Pancreas (tissue), 10 donors: ENCODE data around the gene LHPP. TPM values are rescaled to one million over a fixed set of nuclear protein-coding genes. Genes with fewer than 3 reads are reported as not detected.

Experiments
- ATAC-seq, 4 donors: fragments of 200-7000 bp; cut with Tn5 transposase; one replicate each; pipeline versions ENCODE4 v1.8.0 to v1.9.1; 2020; ENCODE audit warnings: mild to moderate bottlenecking in 4 of 4, moderate library complexity in 4 of 4
- DNase-seq, 6 donors: peaks; one replicate each; pipeline ENCODE4 v3.0.0-alpha.2; 2020
- FAIRE-seq: peaks from 2 replicates; lab custom pipeline; 2012; peaks lifted over from hg19 to GRCh38; lab: Jason Lieb, UNC
- H3K27ac ChIP-seq, 4 donors: fragments of 200-600 bp; sonication (generic); 1 replicate in 3 of 4; 2 replicates in 1 of 4; pipeline versions ENCODE4 v1.5.0 to v1.8.0; 2020
- H3K27me3 ChIP-seq, 4 donors: fragments of 200-600 bp; one replicate each; pipeline ENCODE4 v1.8.0; 2021
- H3K36me3 ChIP-seq, 3 donors: fragments of 200-600 bp; sonication (generic) in 1 of 3; one replicate each; pipeline versions ENCODE4 v1.5.0 to v1.8.0; 2020 to 2021
- H3K4me1 ChIP-seq, 3 donors: fragments of 200-600 bp; one replicate each; pipeline ENCODE4 v1.8.0; 2021
- H3K4me3 ChIP-seq, 4 donors: fragments of 200-600 bp; sonication (generic) in 2 of 4; one replicate each; pipeline versions ENCODE4 v1.5.0 to v1.8.0; 2020 to 2021
- H3K9me3 ChIP-seq, 4 donors: fragments of 200-600 bp; one replicate each; pipeline ENCODE4 v1.8.0; 2021
- WGBS, 2 donors: extraction: QIAGEN DNeasy Blood & Tissue Kit; methylation state at CpG; one replicate each; pipeline ENCODE4 v1.1.7; 2013; 5-methylcytosine and 5-hydroxymethylcytosine counted together
- intact Hi-C, 3 donors: fragments of 100-400 bp; cut with DNase I; formaldehyde crosslinking; loops; one replicate each; pipeline versions ENCODE4 v1.11.1 to v1.14.2; 2022
- polyA plus RNA-seq, 2 donors: library from polyadenylated mRNA; stranded (reverse); fragments of 200-250 nt; gene quantifications; one replicate each; pipeline ENCODE4 v1.2.3, GENCODE V29; 2013
- total RNA-seq, 6 donors: library from RNA; stranded (reverse); fragmentation: NEBNext Ultra II Directional in 4 of 6; extraction: Animal tissue kit (Norgen Biotek cat#: 25700) in 4 of 6; gene quantifications; one replicate each; pipeline versions ENCODE4 v1.2.1 to v1.2.4, GENCODE V29; 2021 to 2023
- TF ChIP-seq, protein P1 (sequence below), 4 donors: fragments of 200-600 bp; sonication (generic) in 3 of 4; IDR thresholded peaks; one replicate each; pipeline versions ENCODE4 v1.5.0 to v1.8.0; 2021; ENCODE audit warnings: antibody characterized with exemption in 4 of 4
- donor health status: healthy with polysubstance abuse.
- donor health status: DM: no; HTN: no; CAD: no; lungs with moderate emphysema.
- donor health status: DM: no; HTN: no; CAD: no.
- donor health status: control.
- donor health status: control.
- donor health status: Bipolar disorder and iron deficiency.
- donor health status: DM: yes; HTN: yes; CAD: no.
- donor health status: DM: no; HTN: no; CAD: no.
- donor health status: DM: no; HTN: no; CAD: no.
- donor health status: DM: yes; HTN: yes; CAD: no.

Gene LHPP
- total and polyA plus RNA-seq, 8 donors, result 5.3 to 10.8 (median 7.8) TPM

GRCh38 chr10:124458889-124459288 is 2.7 kb upstream of the LHPP start:
- FAIRE-seq (no peak), DNase-seq (no peak), ATAC-seq (no peak)
- Histone ChIP-seq H3K27ac (no peak overlapping the region), H3K9me3 (no peaks in the 10 kb centered on the region), H3K4me1 (peaks cover 0 to 3% (median 0%) of the 10 kb centered on the region in 3 donors), H3K36me3 (no peaks in the 10 kb centered on the region), H3K4me3 (no peak overlapping the region), H3K27me3 (no peaks in the 10 kb centered on the region)
- intact Hi-C loops, result no loop called here
- 62 to 73% methylated on average over 2 of the region's 2 CpGs for WGBS, 2 donors
- TF ChIP-seq, protein P1, sequence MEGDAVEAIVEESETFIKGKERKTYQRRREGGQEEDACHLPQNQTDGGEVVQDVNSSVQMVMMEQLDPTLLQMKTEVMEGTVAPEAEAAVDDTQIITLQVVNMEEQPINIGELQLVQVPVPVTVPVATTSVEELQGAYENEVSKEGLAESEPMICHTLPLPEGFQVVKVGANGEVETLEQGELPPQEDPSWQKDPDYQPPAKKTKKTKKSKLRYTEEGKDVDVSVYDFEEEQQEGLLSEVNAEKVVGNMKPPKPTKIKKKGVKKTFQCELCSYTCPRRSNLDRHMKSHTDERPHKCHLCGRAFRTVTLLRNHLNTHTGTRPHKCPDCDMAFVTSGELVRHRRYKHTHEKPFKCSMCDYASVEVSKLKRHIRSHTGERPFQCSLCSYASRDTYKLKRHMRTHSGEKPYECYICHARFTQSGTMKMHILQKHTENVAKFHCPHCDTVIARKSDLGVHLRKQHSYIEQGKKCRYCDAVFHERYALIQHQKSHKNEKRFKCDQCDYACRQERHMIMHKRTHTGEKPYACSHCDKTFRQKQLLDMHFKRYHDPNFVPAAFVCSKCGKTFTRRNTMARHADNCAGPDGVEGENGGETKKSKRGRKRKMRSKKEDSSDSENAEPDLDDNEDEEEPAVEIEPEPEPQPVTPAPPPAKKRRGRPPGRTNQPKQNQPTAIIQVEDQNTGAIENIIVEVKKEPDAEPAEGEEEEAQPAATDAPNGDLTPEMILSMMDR (IDR thresholded peaks at IDR 0.05), result no peak

DNA sequence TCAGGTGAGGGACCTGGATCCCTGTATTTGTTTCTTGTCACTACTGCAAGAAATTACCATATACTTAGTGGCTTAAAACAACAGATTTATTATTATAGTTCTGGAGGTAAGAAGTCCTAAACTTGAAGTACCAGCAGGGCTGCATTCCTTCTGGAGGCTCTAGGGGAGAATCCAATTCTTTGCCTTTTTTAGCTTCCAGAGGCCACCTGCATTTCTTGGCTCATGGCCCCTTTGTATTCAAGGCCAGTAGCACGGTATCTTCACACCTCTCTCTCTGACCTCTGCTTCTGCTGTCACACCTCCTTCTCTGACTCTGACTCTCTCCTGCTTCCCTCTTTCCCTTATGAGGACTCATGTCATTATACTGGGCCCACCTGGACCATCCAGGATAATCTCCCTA is 2.2 kb upstream of the LHPP start:
- Histone ChIP-seq H3K4me1 (peaks cover 0 to 3% (median 0%) of the 10 kb centered on the region in 3 donors), H3K27ac (no peak overlapping the region), H3K27me3 (no peaks in the 10 kb centered on the region), H3K36me3 (no peaks in the 10 kb centered on the region), H3K4me3 (no peak overlapping the region), H3K9me3 (no peaks in the 10 kb centered on the region)
- no peak for DNase-seq
- TF ChIP-seq, protein P1 (IDR thresholded peaks at IDR 0.05), result no peak
- intact Hi-C loops, result no loop called here
- 6 to 11% methylated on average over 1 of the region's 1 CpG for WGBS, 2 donors
- ATAC-seq, result no peak
- no peak for FAIRE-seq

DNA sequence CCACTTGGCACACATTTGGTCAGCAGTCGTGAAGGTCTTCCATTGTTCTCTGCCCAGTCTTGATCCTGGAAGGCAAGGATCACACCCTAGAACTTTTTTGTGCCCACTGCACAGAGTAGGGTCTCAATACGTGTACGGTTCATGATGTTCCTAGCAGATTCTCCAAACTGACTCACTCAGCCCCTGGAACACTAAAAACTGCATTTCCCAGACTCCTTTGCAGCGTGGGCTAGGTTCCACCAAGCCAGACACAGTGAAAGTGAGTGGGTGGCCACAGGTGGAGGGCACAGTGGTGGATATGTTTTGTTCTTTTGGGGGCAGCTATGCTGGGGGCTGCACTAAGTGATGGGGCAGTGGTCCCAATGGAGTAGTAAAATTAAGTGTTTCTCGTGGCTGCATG is 1.5 kb upstream of the LHPP start:
- DNase-seq (no peak), ATAC-seq (no peak), FAIRE-seq (no peak)
- intact Hi-C loops, result no loop called here
- TF ChIP-seq, protein P1 (IDR thresholded peaks at IDR 0.05), result no peak
- no peaks in the 10 kb centered on the region for H3K36me3 ChIP-seq
- no peaks in the 10 kb centered on the region for H3K27me3 ChIP-seq
- H3K27ac ChIP-seq, result no peak overlapping the region
- WGBS, 2 donors, result 90 to 95% methylated on average over 5 of the region's 5 CpGs
- H3K9me3 ChIP-seq, result no peaks in the 10 kb centered on the region
- peaks cover 0 to 3% (median 0%) of the 10 kb centered on the region in 3 donors for H3K4me1 ChIP-seq
- no peak overlapping the region for H3K4me3 ChIP-seq

GRCh38 chr10:124462348-124462695 is 699 bp downstream of the LHPP start:
- FAIRE-seq (no peak), DNase-seq (no peak), ATAC-seq (no peak)
- Histone ChIP-seq H3K9me3 (no peaks in the 10 kb centered on the region), H3K4me3 (peak overlapping the region; percentile 51 to 89 (median 62)), H3K4me1 (peaks cover 0 to 3% (median 0%) of the 10 kb centered on the region in 3 donors), H3K27me3 (no peaks in the 10 kb centered on the region), H3K36me3 (no peaks in the 10 kb centered on the region), H3K27ac (peak overlapping the region in 2 of 4 donors; percentile 17 to 72)
- WGBS, 2 donors, result 77 to 80% methylated on average over 8 of the region's 8 CpGs
- intact Hi-C loops, result no loop called here
- TF ChIP-seq, protein P1 (IDR thresholded peaks at IDR 0.05), result no peak

- no peak for DNase-seq
These were observed 2.7 kb downstream of the LHPP start for GRCh38 chr10:124464028-124464965.

More at GRCh38 chr10:124464028-124464965, 2.7 kb downstream of the LHPP start:
- FAIRE-seq (no peak), ATAC-seq (no peak)
- H3K9me3 ChIP-seq, result no peaks in the 10 kb centered on the region
- H3K4me3 ChIP-seq, result no peak overlapping the region
- WGBS, 2 donors, result 76 to 88% methylated on average over 9 of the region's 9 CpGs
- no peaks in the 10 kb centered on the region for H3K36me3 ChIP-seq
- intact Hi-C loops, result no loop called here
- TF ChIP-seq, protein P1 (IDR thresholded peaks at IDR 0.05), result no peak
- H3K4me1 ChIP-seq, result peaks cover 0 to 3% (median 0%) of the 10 kb centered on the region in 3 donors
- H3K27ac ChIP-seq, result no peak overlapping the region
- H3K27me3 ChIP-seq, result no peaks in the 10 kb centered on the region
